Measurements from ENCODE around the gene S100A12.

Gene S100A12

GRCh38 chr1:153333902-153334301, 41.5 kb downstream of the S100A12 start:
- no peak overlapping the region for H3K27ac ChIP-seq
- in situ Hi-C loops (cut with HindIII; ENCODE audit: low pct_ligation_motif_present, low sequenced_read_pairs), result no loop called here
- no peaks in the 10 kb centered on the region for H3K27me3 ChIP-seq (replicated peaks)
- no peak overlapping the region for H3K4me3 ChIP-seq (ENCODE audit: low read depth, low read length)
- TF ChIP-seq, protein P1, sequence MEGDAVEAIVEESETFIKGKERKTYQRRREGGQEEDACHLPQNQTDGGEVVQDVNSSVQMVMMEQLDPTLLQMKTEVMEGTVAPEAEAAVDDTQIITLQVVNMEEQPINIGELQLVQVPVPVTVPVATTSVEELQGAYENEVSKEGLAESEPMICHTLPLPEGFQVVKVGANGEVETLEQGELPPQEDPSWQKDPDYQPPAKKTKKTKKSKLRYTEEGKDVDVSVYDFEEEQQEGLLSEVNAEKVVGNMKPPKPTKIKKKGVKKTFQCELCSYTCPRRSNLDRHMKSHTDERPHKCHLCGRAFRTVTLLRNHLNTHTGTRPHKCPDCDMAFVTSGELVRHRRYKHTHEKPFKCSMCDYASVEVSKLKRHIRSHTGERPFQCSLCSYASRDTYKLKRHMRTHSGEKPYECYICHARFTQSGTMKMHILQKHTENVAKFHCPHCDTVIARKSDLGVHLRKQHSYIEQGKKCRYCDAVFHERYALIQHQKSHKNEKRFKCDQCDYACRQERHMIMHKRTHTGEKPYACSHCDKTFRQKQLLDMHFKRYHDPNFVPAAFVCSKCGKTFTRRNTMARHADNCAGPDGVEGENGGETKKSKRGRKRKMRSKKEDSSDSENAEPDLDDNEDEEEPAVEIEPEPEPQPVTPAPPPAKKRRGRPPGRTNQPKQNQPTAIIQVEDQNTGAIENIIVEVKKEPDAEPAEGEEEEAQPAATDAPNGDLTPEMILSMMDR (IDR thresholded peaks at IDR 0.05; ENCODE audit: low read depth, low read length, missing control alignments), result no peak
- no peaks in the 10 kb centered on the region for H3K36me3 ChIP-seq (replicated peaks)
- no peak for DNase-seq

DNA sequence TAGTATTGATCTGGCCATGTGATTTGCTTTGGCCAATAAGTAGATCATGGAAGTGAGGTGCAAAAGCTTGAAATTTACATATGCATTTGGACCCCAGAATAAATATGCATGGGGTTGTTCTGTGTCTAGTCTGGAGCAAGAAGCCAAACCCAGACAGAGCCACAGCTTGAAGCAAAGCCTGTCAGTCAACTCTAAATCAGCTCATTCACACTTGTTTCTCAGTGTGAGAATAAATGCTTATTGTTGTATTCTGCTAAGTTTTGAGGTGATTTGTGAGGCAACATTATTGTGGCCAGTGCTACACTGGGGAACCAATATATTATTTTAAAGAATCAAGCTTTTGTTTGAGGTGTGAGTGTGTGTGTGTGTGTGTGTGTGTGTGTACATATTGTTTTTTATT, 50.5 kb downstream of the S100A12 start:
- H3K4me3 ChIP-seq (ENCODE audit: low read depth, low read length), result no peak overlapping the region
- in situ Hi-C loops (cut with HindIII; ENCODE audit: low pct_ligation_motif_present, low sequenced_read_pairs), result no loop called here
- H3K36me3 ChIP-seq (replicated peaks), result no peaks in the 10 kb centered on the region
- no peak overlapping the region for H3K27ac ChIP-seq
- TF ChIP-seq, protein P1 (IDR thresholded peaks at IDR 0.05; ENCODE audit: low read depth, low read length, missing control alignments), result no peak
- no peak for DNase-seq
- no peaks in the 10 kb centered on the region for H3K27me3 ChIP-seq (replicated peaks)
